Measurements from ENCODE around the gene KRT34. TPM values are rescaled to one million over a fixed set of nuclear protein-coding genes. Genes with fewer than 3 reads are reported as not detected.

KRT34 gene
- total RNA-seq, 1 donor from 2014 or later = not detected

DNA sequence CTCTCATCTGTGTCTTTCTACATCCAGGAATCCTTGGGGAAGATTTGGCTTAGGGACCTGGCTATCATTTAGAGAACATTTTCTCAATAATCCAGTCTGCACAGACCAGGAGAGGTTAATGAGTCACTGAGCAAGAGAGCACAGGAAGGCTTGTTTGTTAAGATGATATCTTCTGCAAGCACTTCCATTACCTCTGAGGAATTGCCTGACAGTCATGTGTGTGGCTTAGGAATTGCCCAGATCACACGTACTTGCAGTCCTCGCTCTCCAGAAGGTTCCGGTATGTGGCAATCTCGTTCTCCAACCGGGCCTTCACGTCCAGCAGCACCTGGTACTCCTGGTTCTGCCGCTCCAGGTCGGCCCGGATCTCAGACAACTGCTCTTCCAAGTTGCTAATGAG, 39.0 kb upstream of the KRT34 start:
- TF ChIP-seq, protein P1, sequence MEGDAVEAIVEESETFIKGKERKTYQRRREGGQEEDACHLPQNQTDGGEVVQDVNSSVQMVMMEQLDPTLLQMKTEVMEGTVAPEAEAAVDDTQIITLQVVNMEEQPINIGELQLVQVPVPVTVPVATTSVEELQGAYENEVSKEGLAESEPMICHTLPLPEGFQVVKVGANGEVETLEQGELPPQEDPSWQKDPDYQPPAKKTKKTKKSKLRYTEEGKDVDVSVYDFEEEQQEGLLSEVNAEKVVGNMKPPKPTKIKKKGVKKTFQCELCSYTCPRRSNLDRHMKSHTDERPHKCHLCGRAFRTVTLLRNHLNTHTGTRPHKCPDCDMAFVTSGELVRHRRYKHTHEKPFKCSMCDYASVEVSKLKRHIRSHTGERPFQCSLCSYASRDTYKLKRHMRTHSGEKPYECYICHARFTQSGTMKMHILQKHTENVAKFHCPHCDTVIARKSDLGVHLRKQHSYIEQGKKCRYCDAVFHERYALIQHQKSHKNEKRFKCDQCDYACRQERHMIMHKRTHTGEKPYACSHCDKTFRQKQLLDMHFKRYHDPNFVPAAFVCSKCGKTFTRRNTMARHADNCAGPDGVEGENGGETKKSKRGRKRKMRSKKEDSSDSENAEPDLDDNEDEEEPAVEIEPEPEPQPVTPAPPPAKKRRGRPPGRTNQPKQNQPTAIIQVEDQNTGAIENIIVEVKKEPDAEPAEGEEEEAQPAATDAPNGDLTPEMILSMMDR (IDR thresholded peaks at IDR 0.05) = no peak
- no peaks in the 10 kb centered on the region for H3K27me3 ChIP-seq
- H3K9me3 ChIP-seq = no peaks in the 10 kb centered on the region
- no peaks in the 10 kb centered on the region for H3K4me1 ChIP-seq
- DNase-seq = no peak
- ATAC-seq = no peak
- H3K4me3 ChIP-seq = no peak overlapping the region
- no peak overlapping the region for H3K27ac ChIP-seq
- intact Hi-C loops (cut with DNase I) = no loop called here
- H3K36me3 ChIP-seq = no peaks in the 10 kb centered on the region

DNA sequence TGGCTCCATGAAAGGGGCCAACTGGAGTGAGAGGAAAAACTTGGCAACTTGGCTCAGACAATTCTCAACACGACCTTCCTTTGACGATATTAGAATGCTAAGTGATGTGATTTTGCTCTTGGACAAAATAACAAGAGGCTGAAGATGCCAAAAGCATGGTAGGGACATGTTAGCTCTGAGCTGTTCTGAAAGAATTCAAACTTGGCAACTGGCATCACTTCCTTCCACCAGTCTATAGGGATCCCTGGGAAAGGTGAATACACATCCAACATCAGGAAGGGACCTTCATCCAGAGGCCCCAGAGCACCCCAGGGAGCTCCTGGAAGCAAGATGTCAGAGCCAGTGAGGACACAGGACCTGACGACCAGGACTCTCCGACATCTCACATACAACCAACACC, 38.0 kb upstream of the KRT34 start:
- no peak overlapping the region for H3K27ac ChIP-seq
- H3K4me1 ChIP-seq = no peaks in the 10 kb centered on the region
- TF ChIP-seq, protein P1 (IDR thresholded peaks at IDR 0.05) = no peak
- H3K36me3 ChIP-seq = no peaks in the 10 kb centered on the region
- H3K9me3 ChIP-seq = no peaks in the 10 kb centered on the region
- ATAC-seq = no peak
- intact Hi-C loops (cut with DNase I) = no loop called here
- H3K4me3 ChIP-seq = no peak overlapping the region
- H3K27me3 ChIP-seq = no peaks in the 10 kb centered on the region
- no peak for DNase-seq

DNA sequence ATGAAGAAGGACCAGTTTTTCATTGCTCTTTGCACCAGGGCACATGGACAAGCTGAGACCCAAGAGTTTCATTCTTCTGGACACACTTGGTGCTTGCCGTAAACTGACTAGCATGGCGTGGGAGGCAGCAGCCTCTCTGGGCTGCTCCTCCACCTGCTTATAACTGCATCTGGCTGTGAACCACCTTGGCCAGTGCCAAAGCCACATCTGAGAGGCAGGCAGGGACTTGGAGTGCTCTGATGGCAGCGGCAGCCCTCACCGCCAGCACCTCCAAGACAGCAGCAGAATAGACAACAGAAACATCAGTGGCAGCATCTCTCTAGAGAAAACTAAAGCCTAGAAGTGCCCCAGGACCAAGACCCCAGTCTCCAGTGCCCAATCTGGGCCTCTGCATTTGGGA, 37.6 kb upstream of the KRT34 start:
- ATAC-seq (no peak), DNase-seq (no peak)
- Histone ChIP-seq H3K4me3 (no peak overlapping the region), H3K36me3 (no peaks in the 10 kb centered on the region), H3K9me3 (no peaks in the 10 kb centered on the region), H3K27me3 (no peaks in the 10 kb centered on the region), H3K27ac (no peak overlapping the region), H3K4me1 (no peaks in the 10 kb centered on the region)
- TF ChIP-seq, protein P1 (IDR thresholded peaks at IDR 0.05) = no peak
- intact Hi-C loops (cut with DNase I) = no loop called here

DNA sequence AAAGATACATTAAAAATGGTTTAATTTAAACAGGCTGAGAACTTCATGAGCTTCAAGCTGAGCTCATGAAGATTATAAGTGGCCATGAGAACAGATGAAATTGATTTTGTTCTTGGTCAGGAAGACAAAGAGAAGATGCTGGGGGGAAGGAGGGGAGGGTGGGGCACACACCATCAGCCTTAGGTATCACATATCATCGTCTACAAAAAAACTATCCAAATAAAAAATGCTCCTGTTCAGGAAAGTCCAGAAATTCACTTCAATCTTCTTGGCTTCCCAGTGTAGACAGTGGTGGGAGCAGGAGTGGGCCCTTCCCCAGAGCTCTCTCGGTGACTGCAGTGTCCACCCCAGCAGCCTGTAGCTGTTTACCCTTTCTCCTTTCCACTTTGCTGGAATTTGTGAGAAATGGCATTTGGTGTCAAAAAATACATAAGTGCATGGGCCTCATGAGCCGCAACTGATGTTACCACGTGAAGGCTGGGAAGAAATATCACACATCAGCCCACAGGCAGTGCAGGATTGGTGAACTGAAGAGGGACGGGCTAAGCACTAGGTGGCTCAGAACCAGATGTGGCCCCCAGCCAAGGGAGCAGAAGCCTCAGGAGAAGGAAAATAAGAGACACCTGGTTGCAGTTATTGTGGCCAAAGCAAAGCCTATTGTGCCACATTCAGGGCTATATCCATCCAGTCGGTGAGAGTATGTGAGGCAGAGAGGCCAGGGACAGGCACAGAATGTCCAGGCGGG, 36.2 kb upstream of the KRT34 start:
- ATAC-seq = no peak
- Histone ChIP-seq H3K9me3 (no peaks in the 10 kb centered on the region), H3K36me3 (no peaks in the 10 kb centered on the region), H3K27me3 (no peaks in the 10 kb centered on the region), H3K27ac (no peak overlapping the region), H3K4me3 (no peak overlapping the region), H3K4me1 (no peaks in the 10 kb centered on the region)
- intact Hi-C loops (cut with DNase I) = no loop called here
- TF ChIP-seq, protein P1 (IDR thresholded peaks at IDR 0.05) = no peak
- no peak for DNase-seq

DNA sequence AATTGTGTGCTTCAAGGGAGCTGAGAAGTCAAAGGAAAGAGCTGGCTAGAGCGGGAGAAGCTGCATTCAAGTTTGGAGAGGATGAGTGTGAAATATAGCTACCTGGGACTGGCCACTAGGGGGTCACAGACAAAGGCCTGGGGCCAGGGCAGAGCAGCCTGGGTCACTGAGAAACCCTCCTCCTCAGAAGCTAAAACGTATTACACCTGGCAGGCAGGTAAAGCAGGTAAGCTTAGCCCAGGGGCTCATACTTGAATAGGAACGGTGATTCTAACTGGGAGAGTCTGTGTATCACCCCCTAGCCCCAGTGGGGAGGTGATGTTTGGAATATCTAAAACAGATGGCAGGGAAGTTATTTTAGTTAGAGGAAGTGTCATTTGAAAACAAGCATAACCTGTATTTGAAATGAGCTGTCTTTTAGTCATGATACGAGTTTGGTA, 35.5 kb upstream of the KRT34 start:
- intact Hi-C loops (cut with DNase I) = no loop called here
- Histone ChIP-seq H3K36me3 (no peaks in the 10 kb centered on the region), H3K4me3 (no peak overlapping the region), H3K9me3 (no peaks in the 10 kb centered on the region), H3K4me1 (no peaks in the 10 kb centered on the region), H3K27ac (no peak overlapping the region), H3K27me3 (no peaks in the 10 kb centered on the region)
- TF ChIP-seq, protein P1 (IDR thresholded peaks at IDR 0.05) = peak; percentile 27
- peak; percentile 12 for ATAC-seq
- no peak for DNase-seq

Measured in upper lobe of right lung (tissue), 1 donor.